Fibroblast of lung (primary cell): Measurements from ENCODE around the gene GPC6. TPM values are rescaled to one million over a fixed set of nuclear protein-coding genes. Genes with fewer than 3 reads are reported as not detected.

ENCODE experiments used
- DNase-seq, 2 donors: peaks; one replicate each; pipeline versions ENCODE4 v3.0.0 to v3.0.0-alpha.2; 2010; ENCODE audit warnings: low read depth in 2 of 2
- H2AFZ ChIP-seq: 2 replicates; pipeline ENCODE4 v1.5.1; 2012; ENCODE audit warnings: low read length, control low read depth, inconsistent platforms
- H3K27ac ChIP-seq: 2 replicates; pipeline ENCODE4 v1.5.1; 2011; ENCODE audit warnings: low read length, control low read depth; ENCODE audit not compliant: insufficient read depth
- H3K27me3 ChIP-seq: 2 replicates; pipeline ENCODE4 v1.5.1; 2011; ENCODE audit warnings: mild to moderate bottlenecking, low read length; ENCODE audit not compliant: control insufficient read depth, insufficient read depth
- H3K36me3 ChIP-seq: 2 replicates; pipeline ENCODE4 v1.5.1; 2011; ENCODE audit warnings: low read length; ENCODE audit not compliant: control insufficient read depth, insufficient read depth
- H3K4me1 ChIP-seq: 2 replicates; pipeline ENCODE4 v1.5.1; 2011; ENCODE audit warnings: low read length; ENCODE audit not compliant: control insufficient read depth, insufficient read depth; ENCODE audit errors: extremely low read depth
- H3K4me2 ChIP-seq: 2 replicates; pipeline ENCODE4 v1.5.1; 2011; ENCODE audit warnings: low read length, control low read depth; ENCODE audit not compliant: insufficient read depth; ENCODE audit errors: extremely low read depth
- H3K4me3 ChIP-seq, 4 experiments: fragments of 200-600 bp in 1 of 4; sonication (generic) in 1 of 4; replicated peaks in 1 of 4; 2 replicates each; pipeline ENCODE4 v1.5.1; 2011 to 2016; ENCODE audit warnings: low read length in 4 of 4, low read depth in 3 of 4, mild to moderate bottlenecking in 3 of 4, control low read depth in 2 of 4, inconsistent platforms in 1 of 4, mixed read lengths in 1 of 4; ENCODE audit not compliant: insufficient read depth in 1 of 4; ENCODE audit errors: control extremely low read depth in 1 of 4
- H3K79me2 ChIP-seq: 2 replicates; pipeline ENCODE4 v1.5.1; 2012; ENCODE audit warnings: mild to moderate bottlenecking, low read length, inconsistent platforms; ENCODE audit not compliant: control insufficient read depth, insufficient read depth
- H3K9ac ChIP-seq: 2 replicates; pipeline ENCODE4 v1.5.1; 2011; ENCODE audit warnings: mild to moderate bottlenecking, low read length, control low read depth; ENCODE audit not compliant: insufficient read depth
- H3K9me3 ChIP-seq: 2 replicates; pipeline ENCODE4 v1.5.1; 2012; ENCODE audit warnings: low read depth, low read length; ENCODE audit not compliant: control insufficient read depth, insufficient read depth
- H4K20me1 ChIP-seq: 2 replicates; pipeline ENCODE4 v1.5.1; 2011; ENCODE audit warnings: low read length; ENCODE audit not compliant: control insufficient read depth, insufficient read depth; ENCODE audit errors: extremely low read depth
- EZH2 ChIP-seq: IDR thresholded peaks from 2 replicates; pipeline ENCODE4 v1.5.1; 2012; ENCODE audit warnings: low read length, control low read depth, mild to moderate bottlenecking; ENCODE audit errors: missing control alignments
- polyA plus RNA-seq, 2 donors: library from polyadenylated mRNA; depleted of rRNA in 1 of 2; stranded (reverse) in 1 of 2; unstranded in 1 of 2; fragments of >200 nt; gene quantifications; 2 replicates each; pipeline ENCODE4 v1.2.1, GENCODE V29; 2011 to 2012; ENCODE audit warnings: missing spikeins in 1 of 2
- total RNA-seq: library from RNA; depleted of rRNA; stranded (reverse); fragments of >200 nt; gene quantifications from 2 replicates; pipeline ENCODE4 v1.2.1, GENCODE V29; 2014
- TF ChIP-seq, protein P1 (sequence below), 2 donors: IDR thresholded peaks in 1 of 2; conservative IDR thresholded peaks in 1 of 2; 1 replicate in 1 of 2; 2 replicates in 1 of 2; pipeline ENCODE4 v1.5.1; 2011 to 2012; ENCODE audit warnings: low read length in 2 of 2, control low read depth in 1 of 2, inconsistent platforms in 1 of 2, low read depth in 1 of 2, mild to moderate bottlenecking in 1 of 2

The GPC6 gene
- total and polyA plus RNA-seq, 2 donors (not counting 1 experiment from before 2014, with no cell fraction given), result 11.2 to 33.7 TPM

DNA sequence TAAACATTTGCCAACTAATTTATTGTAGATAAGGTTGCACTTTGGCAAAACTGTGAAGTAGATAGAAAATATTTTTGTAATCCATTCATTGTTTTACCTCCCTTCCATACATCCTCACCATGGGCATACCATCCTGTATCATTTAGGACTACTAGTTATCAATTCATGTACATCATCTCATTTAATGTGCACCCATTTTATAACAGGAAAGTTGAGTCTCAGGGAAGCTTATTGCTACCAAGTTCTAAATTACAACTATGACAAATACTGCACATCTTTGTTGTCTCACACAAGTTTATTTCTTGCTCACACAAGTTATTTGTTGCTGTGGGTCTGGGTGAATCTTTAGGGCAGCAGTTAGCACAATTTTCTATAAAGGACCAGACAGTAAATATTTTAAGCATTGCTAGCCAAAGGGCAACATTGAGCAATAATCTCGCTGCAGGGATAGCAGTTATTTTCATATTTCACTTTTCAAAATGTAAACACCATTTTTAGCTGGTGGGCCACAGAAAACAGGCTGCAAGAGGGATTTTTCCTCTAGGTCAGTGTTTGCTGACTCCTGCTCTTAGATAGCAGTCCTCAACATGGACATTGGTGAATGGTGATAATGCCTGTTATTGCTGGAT is 276.5 kb downstream of the GPC6 start:
- no peaks in the 10 kb centered on the region for H3K4me1 ChIP-seq
- H3K27me3 ChIP-seq, result no peaks in the 10 kb centered on the region
- H3K9ac ChIP-seq, result no peak overlapping the region
- no peak for TF ChIP-seq EZH2
- H4K20me1 ChIP-seq, result no peaks in the 10 kb centered on the region
- no peak overlapping the region for H2AFZ ChIP-seq
- H3K9me3 ChIP-seq, result no peaks in the 10 kb centered on the region
- no peak overlapping the region for H3K4me2 ChIP-seq
- H3K36me3 ChIP-seq, result no peaks in the 10 kb centered on the region
- no peak overlapping the region for H3K27ac ChIP-seq
- peak in 1 of 2 donors; percentile 39 for DNase-seq
- H3K4me3 ChIP-seq, result no peak overlapping the region
- no peaks in the 10 kb centered on the region for H3K79me2 ChIP-seq

DNA sequence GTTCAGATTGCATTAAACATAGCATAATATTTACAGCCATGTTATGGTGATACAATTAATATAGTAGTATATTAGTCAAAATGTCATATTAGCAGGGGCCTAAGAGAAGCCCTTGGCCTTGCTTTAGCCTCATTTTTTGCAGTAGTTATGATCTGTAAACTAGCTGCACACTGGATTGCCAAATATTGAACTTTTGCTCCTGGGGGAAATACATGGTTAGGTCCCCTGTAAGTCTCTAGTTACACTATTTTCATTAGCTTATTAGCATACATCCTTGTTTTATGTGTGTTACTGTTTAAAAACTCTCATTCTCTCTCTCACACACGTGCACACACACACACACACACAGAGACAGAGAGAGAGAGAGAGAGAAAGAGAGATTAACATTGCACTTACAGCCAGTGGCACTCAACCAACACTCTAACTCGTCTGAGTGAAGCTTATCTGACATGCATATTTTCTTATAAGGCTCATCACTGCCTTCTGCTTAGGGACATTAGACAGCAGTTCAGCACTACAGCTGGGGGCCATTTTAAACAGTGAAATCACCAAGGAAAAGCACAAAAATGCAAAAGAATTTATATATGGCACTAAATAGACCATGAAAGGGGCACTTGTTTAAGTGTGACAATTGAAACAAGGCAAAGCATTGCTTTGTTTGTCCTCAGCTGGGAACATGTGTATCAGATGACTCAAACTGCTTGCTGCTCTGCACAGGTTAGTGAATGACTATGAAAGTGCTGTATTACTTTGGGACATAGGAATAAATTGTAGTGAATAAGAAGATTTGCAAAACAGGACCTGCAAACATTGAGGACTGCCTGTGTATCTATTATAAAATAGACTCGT is 278.7 kb downstream of the GPC6 start:
- TF ChIP-seq, protein P1, sequence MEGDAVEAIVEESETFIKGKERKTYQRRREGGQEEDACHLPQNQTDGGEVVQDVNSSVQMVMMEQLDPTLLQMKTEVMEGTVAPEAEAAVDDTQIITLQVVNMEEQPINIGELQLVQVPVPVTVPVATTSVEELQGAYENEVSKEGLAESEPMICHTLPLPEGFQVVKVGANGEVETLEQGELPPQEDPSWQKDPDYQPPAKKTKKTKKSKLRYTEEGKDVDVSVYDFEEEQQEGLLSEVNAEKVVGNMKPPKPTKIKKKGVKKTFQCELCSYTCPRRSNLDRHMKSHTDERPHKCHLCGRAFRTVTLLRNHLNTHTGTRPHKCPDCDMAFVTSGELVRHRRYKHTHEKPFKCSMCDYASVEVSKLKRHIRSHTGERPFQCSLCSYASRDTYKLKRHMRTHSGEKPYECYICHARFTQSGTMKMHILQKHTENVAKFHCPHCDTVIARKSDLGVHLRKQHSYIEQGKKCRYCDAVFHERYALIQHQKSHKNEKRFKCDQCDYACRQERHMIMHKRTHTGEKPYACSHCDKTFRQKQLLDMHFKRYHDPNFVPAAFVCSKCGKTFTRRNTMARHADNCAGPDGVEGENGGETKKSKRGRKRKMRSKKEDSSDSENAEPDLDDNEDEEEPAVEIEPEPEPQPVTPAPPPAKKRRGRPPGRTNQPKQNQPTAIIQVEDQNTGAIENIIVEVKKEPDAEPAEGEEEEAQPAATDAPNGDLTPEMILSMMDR (conservative IDR thresholded peaks at IDR 0.05 in 1 of 2, IDR thresholded peaks at IDR 0.05 in 1 of 2; ENCODE audit: low read depth in 1 of 2, low read length in 2 of 2), result no peak
- TF ChIP-seq EZH2, result no peak
- H3K79me2 ChIP-seq, result no peaks in the 10 kb centered on the region
- H3K9ac ChIP-seq, result no peak overlapping the region
- no peaks in the 10 kb centered on the region for H3K9me3 ChIP-seq
- no peak overlapping the region for H3K4me2 ChIP-seq
- no peak overlapping the region for H2AFZ ChIP-seq
- no peak overlapping the region for H3K4me3 ChIP-seq
- no peaks in the 10 kb centered on the region for H3K27me3 ChIP-seq
- no peaks in the 10 kb centered on the region for H3K36me3 ChIP-seq
- H3K27ac ChIP-seq, result no peak overlapping the region
- no peaks in the 10 kb centered on the region for H3K4me1 ChIP-seq
- no peaks in the 10 kb centered on the region for H4K20me1 ChIP-seq
- DNase-seq, result peak; percentile 64

DNA sequence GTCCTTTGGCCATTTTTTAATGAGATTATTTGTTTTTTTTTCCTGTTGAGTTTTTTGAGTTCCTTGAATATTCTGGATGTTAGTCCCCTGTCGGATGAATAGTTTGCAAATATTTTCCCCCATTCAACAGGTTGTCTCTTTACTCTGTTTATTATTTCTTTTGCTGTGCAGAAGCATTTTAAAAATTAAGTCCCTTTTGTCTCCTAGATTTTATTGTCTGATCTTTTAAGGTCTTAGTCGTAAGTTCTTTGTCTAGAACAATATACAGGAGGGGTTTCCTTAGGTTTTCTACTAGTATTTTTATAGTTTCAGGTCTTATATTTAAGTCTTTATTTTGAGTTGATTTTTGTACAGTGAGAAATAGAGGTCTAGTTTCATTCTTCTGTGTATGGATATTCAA is 284.4 kb downstream of the GPC6 start:
- Histone ChIP-seq H3K4me3 (no peak overlapping the region), H3K9me3 (no peaks in the 10 kb centered on the region), H3K27ac (no peak overlapping the region), H2AFZ (no peak overlapping the region), H3K4me1 (no peaks in the 10 kb centered on the region), H3K36me3 (no peaks in the 10 kb centered on the region), H4K20me1 (no peaks in the 10 kb centered on the region), H3K79me2 (no peaks in the 10 kb centered on the region), H3K9ac (no peak overlapping the region), H3K4me2 (no peak overlapping the region), H3K27me3 (no peaks in the 10 kb centered on the region)
- TF ChIP-seq EZH2, result no peak
- TF ChIP-seq, protein P1 (conservative IDR thresholded peaks at IDR 0.05 in 1 of 2, IDR thresholded peaks at IDR 0.05 in 1 of 2; ENCODE audit: low read depth in 1 of 2, low read length in 2 of 2), result no peak
- no peak for DNase-seq
